HK-2 (cell line): ENCODE measurements around the gene TEX52.
"Not testable (repeated sequence)": the region's sequence is repeated elsewhere in the genome, so short reads cannot be mapped to it uniquely, and the experiment has no call there.

ENCODE experiments used
- DNase-seq: peaks from one replicate; pipeline ENCODE4 v3.0.0-alpha.2; 2018; ENCODE audit not compliant: unreplicated experiment

The TEX52 gene

GRCh38 chr12:2857021-2857431 is at the start of gene TEX52:
Gene TEX52, minus strand, starts transcription at chr12:2857039. Its CDS starts 13 bp downstream, at chr12:2857026.
- peak; percentile 16 for DNase-seq

- DNase-seq = peak; percentile 76
Observed at GRCh38 chr12:2904260-2904659, 47.4 kb upstream of the TEX52 start.

GRCh38 chr12:2902272-2902880 is 45.5 kb upstream of the TEX52 start:
- no peak for DNase-seq

GRCh38 chr12:2900642-2901041 is 43.8 kb upstream of the TEX52 start:
- DNase-seq = no peak

- DNase-seq = no peak
Observed at GRCh38 chr12:2897418-2897817, 40.6 kb upstream of the TEX52 start.

GRCh38 chr12:2895511-2895910 is 38.7 kb upstream of the TEX52 start:
- no peak for DNase-seq

GRCh38 chr12:2895051-2895451 is 38.2 kb upstream of the TEX52 start:
- no peak for DNase-seq

- DNase-seq = no peak
Observed at GRCh38 chr12:2893007-2893406, 36.2 kb upstream of the TEX52 start.

- DNase-seq = no peak
Observed at GRCh38 chr12:2892246-2892645, 35.4 kb upstream of the TEX52 start.

- peak; percentile 61 for DNase-seq
Observed at GRCh38 chr12:2891240-2892053, 34.6 kb upstream of the TEX52 start.

GRCh38 chr12:2890388-2891239 is 33.8 kb upstream of the TEX52 start, which contains the start of gene TULP3:
Gene TULP3, plus strand, starts transcription at chr12:2890891. Its CDS starts 57 bp downstream, at chr12:2890948.
- peak; percentile 100 for DNase-seq

GRCh38 chr12:2890001-2890387 is 33.2 kb upstream of the TEX52 start:
- no peak for DNase-seq

- no peak for DNase-seq
Observed at GRCh38 chr12:2886768-2887450, 30.1 kb upstream of the TEX52 start.

GRCh38 chr12:2884810-2885209 is 28.0 kb upstream of the TEX52 start:
- DNase-seq = no peak

GRCh38 chr12:2879853-2880252 is 23.0 kb upstream of the TEX52 start:
- DNase-seq = no peak

- DNase-seq = no peak
Observed at GRCh38 chr12:2877953-2878732, 21.3 kb upstream of the TEX52 start.

GRCh38 chr12:2877047-2877952 is 20.5 kb upstream of the TEX52 start, which contains the start of the genes FOXM1 and RHNO1:
Gene FOXM1, minus strand, starts transcription at chr12:2877174. Its CDS starts 2,696 bp downstream, at chr12:2874478.
Gene RHNO1, plus strand, starts transcription at chr12:2877223. Its CDS starts 8,144 bp downstream, at chr12:2885367.
- peak; percentile 92 for DNase-seq

GRCh38 chr12:2876431-2877046 is 19.7 kb upstream of the TEX52 start:
- no peak for DNase-seq

- DNase-seq = not testable (repeated sequence)
Observed at GRCh38 chr12:2868986-2869632, 12.3 kb upstream of the TEX52 start.
